WTC11 (cell line): Measurements from ENCODE around the gene TDRD9. TPM values are rescaled to one million over a fixed set of nuclear protein-coding genes. Genes with fewer than 3 reads are reported as not detected.

Experiments
- ATAC-seq: fragments of 200-7000 bp; cut with Tn5 transposase; 2 replicates; pipeline ENCODE4 v1.10.0; 2021; ENCODE audit warnings: mild to moderate bottlenecking, moderate library complexity
- CTCF ChIA-PET: fragments of 300-600 bp; sonication (Branson Sonifier 250); formaldehyde crosslinking; loops from one replicate; lab custom pipeline; 2021; ENCODE audit warnings: antibody characterized with exemption; lab: Charles Lee
- POLR2A ChIA-PET: fragments of 350-600 bp; sonication (Branson Sonifier 250); formaldehyde crosslinking; loops from one replicate; lab custom pipeline; 2021; ENCODE audit warnings: antibody characterized with exemption; lab: Charles Lee
- DNase-seq: peaks from one replicate; pipeline ENCODE4 v3.0.0; 2021; ENCODE audit warnings: low spot score
- H3K27ac Mint-ChIP-seq: 2 replicates; pipeline ENCODE4 v1.8.0; 2021; ENCODE audit warnings: mixed read lengths
- H3K27me3 Mint-ChIP-seq: 2 replicates; pipeline ENCODE4 v1.8.0; 2021; ENCODE audit warnings: low read depth, mild to moderate bottlenecking, moderate library complexity, mixed read lengths
- H3K36me3 Mint-ChIP-seq: 2 replicates; pipeline ENCODE4 v1.8.0; 2021; ENCODE audit warnings: mixed read lengths
- H3K4me1 Mint-ChIP-seq: 2 replicates; pipeline ENCODE4 v1.8.0; 2022; ENCODE audit warnings: mixed read lengths
- H3K4me3 Mint-ChIP-seq: 2 replicates; pipeline ENCODE4 v1.8.0; 2021; ENCODE audit warnings: mild to moderate bottlenecking, moderate library complexity, mixed read lengths
- H3K9me3 Mint-ChIP-seq: 2 replicates; pipeline ENCODE4 v1.8.0; 2021; ENCODE audit warnings: mixed read lengths
- CBFB ChIP-seq: sonication (generic); formaldehyde crosslinking; IDR thresholded peaks from 2 replicates; pipeline ENCODE4 v1.8.1; 2022; ENCODE audit warnings: mild to moderate bottlenecking, low read depth, missing genetic modification reagents
- FOXK1 ChIP-seq: sonication (generic); formaldehyde crosslinking; IDR thresholded peaks from 2 replicates; pipeline ENCODE4 v1.8.0; 2022; ENCODE audit warnings: mild to moderate bottlenecking, moderate library complexity, missing genetic modification reagents
- GABPB1 ChIP-seq: sonication (generic); formaldehyde crosslinking; IDR thresholded peaks from 2 replicates; pipeline ENCODE4 v1.8.1; 2023; ENCODE audit warnings: mild to moderate bottlenecking, missing genetic modification reagents
- HMGXB4 ChIP-seq: sonication (generic); formaldehyde crosslinking; IDR thresholded peaks from 2 replicates; pipeline ENCODE4 v1.8.1; 2023; ENCODE audit warnings: mild to moderate bottlenecking, moderate library complexity, missing genetic modification reagents
- JAZF1 ChIP-seq: fragments of 250-450 bp; sonication (Bioruptor Pico); IDR thresholded peaks from 2 replicates; pipeline ENCODE4 v1.9.0; 2021; ENCODE audit warnings: moderate library complexity, mild to moderate bottlenecking, inconsistent platforms
- JUN ChIP-seq: sonication (generic); formaldehyde crosslinking; IDR thresholded peaks from 2 replicates; pipeline ENCODE4 v1.8.0; 2023; ENCODE audit warnings: mild to moderate bottlenecking, missing genetic modification reagents
- MLX ChIP-seq: sonication (generic); formaldehyde crosslinking; IDR thresholded peaks from 2 replicates; pipeline ENCODE4 v1.8.1; 2023; ENCODE audit warnings: mild to moderate bottlenecking, missing genetic modification reagents, moderate library complexity
- MXD4 ChIP-seq: fragments of 250-450 bp; sonication (Bioruptor Pico); IDR thresholded peaks from 2 replicates; pipeline ENCODE4 v1.8.0; 2021; ENCODE audit warnings: mild to moderate bottlenecking, moderate library complexity, borderline replicate concordance
- NFATC4 ChIP-seq: fragments of 250-450 bp; sonication (Bioruptor Pico); IDR thresholded peaks from 2 replicates; pipeline ENCODE4 v1.9.0; 2021; ENCODE audit warnings: mild to moderate bottlenecking
- NFYB ChIP-seq: sonication (generic); formaldehyde crosslinking; conservative IDR thresholded peaks from 2 replicates; pipeline ENCODE4 v1.8.0; 2022; ENCODE audit warnings: low read depth, missing genetic modification reagents
- NR2C2 ChIP-seq: sonication (generic); formaldehyde crosslinking; IDR thresholded peaks from 2 replicates; pipeline ENCODE4 v1.8.0; 2022; ENCODE audit warnings: mild to moderate bottlenecking, missing genetic modification reagents
- RELA ChIP-seq: sonication (generic); formaldehyde crosslinking; IDR thresholded peaks from 2 replicates; pipeline ENCODE4 v1.8.1; 2022; ENCODE audit warnings: missing genetic modification reagents, mild to moderate bottlenecking, borderline replicate concordance
- TCF7 ChIP-seq: sonication (generic); formaldehyde crosslinking; IDR thresholded peaks from 2 replicates; pipeline ENCODE4 v1.8.0; 2022; ENCODE audit warnings: mild to moderate bottlenecking, low read depth, missing genetic modification reagents, moderate library complexity
- TEAD1 ChIP-seq: sonication (generic); formaldehyde crosslinking; IDR thresholded peaks from 2 replicates; pipeline ENCODE4 v1.8.0; 2022; ENCODE audit warnings: mild to moderate bottlenecking, missing genetic modification reagents
- TEAD4 ChIP-seq: sonication (generic); formaldehyde crosslinking; IDR thresholded peaks from 2 replicates; pipeline ENCODE4 v1.8.0; 2022; ENCODE audit warnings: mild to moderate bottlenecking, missing genetic modification reagents
- ZBTB21 ChIP-seq: sonication (generic); formaldehyde crosslinking; IDR thresholded peaks from 2 replicates; pipeline ENCODE4 v1.8.1; 2023; ENCODE audit warnings: mild to moderate bottlenecking, missing genetic modification reagents, borderline replicate concordance
- ZBTB43 ChIP-seq: sonication (generic); formaldehyde crosslinking; IDR thresholded peaks from 2 replicates; pipeline ENCODE4 v1.8.1; 2023; ENCODE audit warnings: mild to moderate bottlenecking, missing genetic modification reagents
- ZNF121 ChIP-seq: sonication (generic); formaldehyde crosslinking; IDR thresholded peaks from 2 replicates; pipeline ENCODE4 v1.8.0; 2023; ENCODE audit warnings: missing genetic modification reagents
- ZNF263 ChIP-seq: sonication (generic); formaldehyde crosslinking; IDR thresholded peaks from 2 replicates; pipeline ENCODE4 v1.8.1; 2022; ENCODE audit warnings: low read depth, mild to moderate bottlenecking, moderate library complexity, missing genetic modification reagents
- ZNF396 ChIP-seq: fragments of 250-450 bp; sonication (Bioruptor Pico); IDR thresholded peaks from 2 replicates; pipeline ENCODE4 v1.8.0; 2021; ENCODE audit warnings: mild to moderate bottlenecking, moderate library complexity, borderline replicate concordance
- ZNF425 ChIP-seq: fragments of 250-450 bp; sonication (Bioruptor Pico); conservative IDR thresholded peaks from 2 replicates; pipeline ENCODE4 v1.9.0; 2021; ENCODE audit warnings: mild to moderate bottlenecking
- ZNF671 ChIP-seq: fragments of 250-450 bp; sonication (Bioruptor Pico); IDR thresholded peaks from 2 replicates; pipeline ENCODE4 v1.8.0; 2021; ENCODE audit warnings: mild to moderate bottlenecking
- total RNA-seq: library from RNA; stranded (reverse); gene quantifications from 3 replicates; pipeline ENCODE4 v1.2.3, GENCODE V29; 2021
- TF ChIP-seq, protein P1 (sequence below): sonication (generic); formaldehyde crosslinking; IDR thresholded peaks from 2 replicates; pipeline ENCODE4 v1.8.0; 2022; ENCODE audit warnings: mild to moderate bottlenecking, missing genetic modification reagents
- TF ChIP-seq, protein P2 (sequence below): fragments of 200-600 bp; IDR thresholded peaks from 2 replicates; pipeline ENCODE4 v1.8.0; 2022; ENCODE audit warnings: antibody characterized with exemption

The TDRD9 gene
- total RNA-seq, 1 experiment from 2014 or later, result 0.17 TPM

DNA sequence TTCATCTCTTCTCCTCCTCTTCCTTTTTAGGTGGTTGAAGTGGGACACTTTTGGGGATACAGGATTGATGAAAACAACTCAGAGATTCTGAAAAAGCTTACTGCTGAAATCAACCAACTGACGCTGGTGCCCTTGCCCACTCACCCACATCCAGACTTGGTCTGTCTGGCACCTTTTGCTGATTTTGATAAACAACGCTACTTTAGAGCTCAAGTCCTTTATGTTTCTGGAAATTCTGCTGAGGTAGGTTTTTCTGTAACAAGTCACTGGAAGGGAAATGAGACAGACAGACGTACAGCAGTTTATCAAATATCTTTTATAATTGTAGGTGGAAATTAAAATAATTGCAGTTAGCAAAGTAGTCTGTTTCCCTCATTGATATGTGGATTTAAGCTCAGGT is 97.3 kb downstream of the TDRD9 start (continued):
- TF ChIP-seq ZNF671 (CRISPR knock-in tag), result no peak
- no peak for TF ChIP-seq ZNF263 (CRISPR knock-in tag)
- TF ChIP-seq CBFB (CRISPR knock-in tag), result no peak

GRCh38 chr14:104026024-104026423 is 97.8 kb downstream of the TDRD9 start:
- POLR2A ChIA-PET, result no interaction called here
- Mint-ChIP-seq H3K27ac (no peak overlapping the region), H3K4me3 (no peak overlapping the region), H3K9me3 (no peaks in the 10 kb centered on the region), H3K4me1 (no peaks in the 10 kb centered on the region), H3K27me3 (no peaks in the 10 kb centered on the region), H3K36me3 (no peaks in the 10 kb centered on the region)
- TF ChIP-seq JUN (CRISPR knock-in tag) (no peak), GABPB1 (CRISPR knock-in tag) (no peak), NFATC4 (CRISPR knock-in tag) (no peak), ZBTB43 (CRISPR knock-in tag) (no peak), ZNF425 (CRISPR knock-in tag) (no peak), NR2C2 (no peak), ZNF263 (CRISPR knock-in tag) (no peak)
- TF ChIP-seq, protein P1, sequence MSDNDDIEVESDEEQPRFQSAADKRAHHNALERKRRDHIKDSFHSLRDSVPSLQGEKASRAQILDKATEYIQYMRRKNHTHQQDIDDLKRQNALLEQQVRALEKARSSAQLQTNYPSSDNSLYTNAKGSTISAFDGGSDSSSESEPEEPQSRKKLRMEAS, result no peak
- TF ChIP-seq, protein P2, sequence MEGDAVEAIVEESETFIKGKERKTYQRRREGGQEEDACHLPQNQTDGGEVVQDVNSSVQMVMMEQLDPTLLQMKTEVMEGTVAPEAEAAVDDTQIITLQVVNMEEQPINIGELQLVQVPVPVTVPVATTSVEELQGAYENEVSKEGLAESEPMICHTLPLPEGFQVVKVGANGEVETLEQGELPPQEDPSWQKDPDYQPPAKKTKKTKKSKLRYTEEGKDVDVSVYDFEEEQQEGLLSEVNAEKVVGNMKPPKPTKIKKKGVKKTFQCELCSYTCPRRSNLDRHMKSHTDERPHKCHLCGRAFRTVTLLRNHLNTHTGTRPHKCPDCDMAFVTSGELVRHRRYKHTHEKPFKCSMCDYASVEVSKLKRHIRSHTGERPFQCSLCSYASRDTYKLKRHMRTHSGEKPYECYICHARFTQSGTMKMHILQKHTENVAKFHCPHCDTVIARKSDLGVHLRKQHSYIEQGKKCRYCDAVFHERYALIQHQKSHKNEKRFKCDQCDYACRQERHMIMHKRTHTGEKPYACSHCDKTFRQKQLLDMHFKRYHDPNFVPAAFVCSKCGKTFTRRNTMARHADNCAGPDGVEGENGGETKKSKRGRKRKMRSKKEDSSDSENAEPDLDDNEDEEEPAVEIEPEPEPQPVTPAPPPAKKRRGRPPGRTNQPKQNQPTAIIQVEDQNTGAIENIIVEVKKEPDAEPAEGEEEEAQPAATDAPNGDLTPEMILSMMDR, result no peak
- DNase-seq, result no peak
- CTCF ChIA-PET, result interaction anchor here (1.0 to 1.7 kb wide), 6 partner anchors 9 to 125 kb away, joined by 3 to 8 read pairs (median 4); partner anchors contain the start of gene ASPG
- peak; percentile 47; the same call in 1 of the 2 replicates for ATAC-seq

DNA sequence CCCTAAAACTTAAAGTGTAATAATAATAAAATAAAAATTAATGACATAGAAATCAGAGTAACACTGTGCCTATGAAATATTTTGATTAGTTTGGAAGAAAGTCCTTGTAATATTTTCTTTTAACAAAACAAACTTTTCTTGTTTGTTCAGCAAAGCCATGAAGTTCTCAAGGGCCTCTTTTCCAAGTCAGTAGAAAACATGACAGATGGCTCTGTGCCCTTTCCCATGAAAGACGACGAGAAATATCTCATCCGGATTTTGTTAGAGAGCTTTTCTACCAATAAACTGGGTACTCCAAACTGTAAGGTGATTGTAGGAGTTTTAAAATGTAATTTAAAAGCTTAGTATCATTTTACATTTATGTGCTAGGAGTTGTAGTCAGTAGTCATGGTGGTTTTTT is 102.7 kb downstream of the TDRD9 start:
- H3K27me3 Mint-ChIP-seq, result no peaks in the 10 kb centered on the region
- H3K9me3 Mint-ChIP-seq, result no peaks in the 10 kb centered on the region
- CTCF ChIA-PET, result no interaction called here
- POLR2A ChIA-PET, result interaction anchor here (0.6 kb wide), 1 partner anchor 16 kb away, joined by 3 read pairs; no protein-coding TSS in a partner anchor
- no peak overlapping the region for H3K27ac Mint-ChIP-seq
- ATAC-seq (no peak), DNase-seq (no peak)
- no peaks in the 10 kb centered on the region for H3K36me3 Mint-ChIP-seq
- no peak overlapping the region for H3K4me3 Mint-ChIP-seq
- H3K4me1 Mint-ChIP-seq, result peaks cover 8% of the 10 kb centered on the region; the same call in 1 of the 2 replicates
- no peak for TF ChIP-seq TEAD1 (CRISPR knock-in tag)
- TF ChIP-seq, protein P1, result no peak
- TF ChIP-seq NFYB (CRISPR knock-in tag), result no peak
- TF ChIP-seq RELA (CRISPR knock-in tag), result no peak
- TF ChIP-seq TCF7 (CRISPR knock-in tag), result no peak
- no peak for TF ChIP-seq ZBTB21 (CRISPR knock-in tag)
- no peak for TF ChIP-seq MLX (CRISPR knock-in tag)
- no peak for TF ChIP-seq HMGXB4
- no peak for TF ChIP-seq ZNF396 (CRISPR knock-in tag)
- no peak for TF ChIP-seq MXD4
- no peak for TF ChIP-seq TEAD4 (CRISPR knock-in tag)
- no peak for TF ChIP-seq JAZF1 (CRISPR knock-in tag)
- TF ChIP-seq FOXK1 (CRISPR knock-in tag), result no peak
- TF ChIP-seq ZNF121, result no peak
